H9 (cell line): ENCODE data around the gene TXNL4A. TPM values are rescaled to one million over a fixed set of nuclear protein-coding genes. Genes with fewer than 3 reads are reported as not detected.

Experiments used
- DNase-seq: peaks from one replicate; pipeline ENCODE4 v3.0.0-alpha.2; 2017
- H2AFZ ChIP-seq: one replicate; pipeline ENCODE4 v1.6.1; 2013; ENCODE audit warnings: mild to moderate bottlenecking, low read length, control low read depth, moderate library complexity
- H2AK5ac ChIP-seq: 2 replicates; pipeline ENCODE4 v1.6.1; 2013; ENCODE audit warnings: low read length, control low read depth, mixed read lengths; ENCODE audit not compliant: insufficient read length
- H2BK120ac ChIP-seq: one replicate; pipeline ENCODE4 v1.6.1; 2013; ENCODE audit warnings: low read depth, mild to moderate bottlenecking, low read length, control low read depth, inconsistent platforms; ENCODE audit not compliant: poor library complexity, severe bottlenecking
- H2BK12ac ChIP-seq: 2 replicates; pipeline ENCODE4 v1.6.1; 2013; ENCODE audit warnings: low read length, control low read depth, mixed read lengths, low read depth; ENCODE audit not compliant: insufficient read length
- H2BK15ac ChIP-seq: 2 replicates; pipeline ENCODE4 v1.6.1; 2013; ENCODE audit warnings: low read depth, low read length, control low read depth
- H2BK20ac ChIP-seq: one replicate; pipeline ENCODE4 v1.6.1; 2013; ENCODE audit warnings: low read depth, mild to moderate bottlenecking, low read length, control low read depth, inconsistent platforms; ENCODE audit not compliant: poor library complexity, severe bottlenecking
- H2BK5ac ChIP-seq: 2 replicates; pipeline ENCODE4 v1.6.1; 2013; ENCODE audit warnings: low read length, control low read depth, mixed read lengths; ENCODE audit not compliant: insufficient read length
- H3K14ac ChIP-seq: 2 replicates; pipeline ENCODE4 v1.6.1; 2013; ENCODE audit warnings: low read length, control low read depth; ENCODE audit not compliant: insufficient read depth
- H3K18ac ChIP-seq: 2 replicates; pipeline ENCODE4 v1.6.1; 2013; ENCODE audit warnings: low read depth, mild to moderate bottlenecking, mixed read lengths, low read length, control low read depth; ENCODE audit not compliant: insufficient read length
- H3K23ac ChIP-seq: 2 replicates; pipeline ENCODE4 v1.6.1; 2013; ENCODE audit warnings: low read length, control low read depth, mixed read lengths, low read depth; ENCODE audit not compliant: insufficient read length
- H3K23me2 ChIP-seq: 2 replicates; pipeline ENCODE4 v1.6.1; 2013; ENCODE audit warnings: low read depth, mild to moderate bottlenecking, mixed read lengths, low read length, control low read depth; ENCODE audit not compliant: insufficient read length, poor library complexity, severe bottlenecking
- H3K27ac ChIP-seq: 2 replicates; pipeline ENCODE4 v1.5.1; 2013; ENCODE audit warnings: low read length, control low read depth, mixed read lengths, low read depth; ENCODE audit not compliant: insufficient read length
- H3K27me3 ChIP-seq: 2 replicates; pipeline ENCODE4 v1.6.1; 2013; ENCODE audit warnings: low read length, control low read depth, inconsistent platforms; ENCODE audit not compliant: insufficient read depth
- H3K4ac ChIP-seq: 2 replicates; pipeline ENCODE4 v1.6.1; 2013; ENCODE audit warnings: low read depth, mild to moderate bottlenecking, control low read depth, inconsistent platforms, low read length, moderate library complexity
- H3K4me1 ChIP-seq: 2 replicates; pipeline ENCODE4 v1.6.1; 2013; ENCODE audit warnings: low read length, control low read depth, inconsistent platforms; ENCODE audit not compliant: insufficient read depth
- H3K4me2 ChIP-seq: 2 replicates; pipeline ENCODE4 v1.6.1; 2013; ENCODE audit warnings: low read length, control low read depth, mixed read lengths; ENCODE audit not compliant: insufficient read length, insufficient read depth
- H3K56ac ChIP-seq: 2 replicates; pipeline ENCODE4 v1.6.1; 2013; ENCODE audit warnings: low read depth, mild to moderate bottlenecking, mixed read lengths, low read length, control low read depth; ENCODE audit not compliant: insufficient read length
- H3K79me1 ChIP-seq: 2 replicates; pipeline ENCODE4 v1.6.1; 2013; ENCODE audit warnings: low read depth, mild to moderate bottlenecking, moderate library complexity, low read length, control low read depth, inconsistent platforms; ENCODE audit not compliant: insufficient read depth, poor library complexity, severe bottlenecking
- H3K79me2 ChIP-seq: 2 replicates; pipeline ENCODE4 v1.6.1; 2013; ENCODE audit warnings: low read length, control low read depth, inconsistent platforms; ENCODE audit not compliant: insufficient read depth
- H3K9ac ChIP-seq: 2 replicates; pipeline ENCODE4 v1.6.1; 2013; ENCODE audit warnings: low read length, control low read depth, mixed read lengths; ENCODE audit not compliant: insufficient read length; ENCODE audit errors: extremely low read depth
- H3K9me3 ChIP-seq: one replicate; pipeline ENCODE4 v1.6.1; 2013; ENCODE audit warnings: low read depth, low read length, inconsistent platforms; ENCODE audit not compliant: control insufficient read depth
- H3T11ph ChIP-seq: one replicate; pipeline ENCODE4 v1.6.1; 2013; ENCODE audit warnings: mild to moderate bottlenecking, low read length, control low read depth, inconsistent platforms
- H4K20me1 ChIP-seq: one replicate; pipeline ENCODE4 v1.6.1; 2013; ENCODE audit not compliant: control insufficient read depth, insufficient read length, insufficient read depth
- H4K5ac ChIP-seq: 2 replicates; pipeline ENCODE4 v1.6.1; 2013; ENCODE audit warnings: low read depth, mild to moderate bottlenecking, mixed read lengths, low read length, control low read depth; ENCODE audit not compliant: insufficient read length
- H4K8ac ChIP-seq: replicated peaks from 2 replicates; pipeline ENCODE4 v1.6.1; 2013; ENCODE audit warnings: low read length, control low read depth, mixed read lengths, low read depth; ENCODE audit not compliant: insufficient read length
- H4K91ac ChIP-seq: 2 replicates; pipeline ENCODE4 v1.6.1; 2013; ENCODE audit warnings: low read depth, mild to moderate bottlenecking, moderate library complexity, mixed read lengths, low read length, control low read depth; ENCODE audit not compliant: insufficient read length
- H3K27ac Mint-ChIP-seq, 3 experiments: 2 replicates in 2 of 3; 3 replicates in 1 of 3; pipeline ENCODE4 v1.8.0; 2020 to 2021; ENCODE audit warnings: mixed read lengths in 3 of 3, mild to moderate bottlenecking in 1 of 3, moderate library complexity in 1 of 3
- H3K27me3 Mint-ChIP-seq: 2 replicates; pipeline ENCODE4 v1.8.0; 2021; ENCODE audit warnings: low read depth, mild to moderate bottlenecking, moderate library complexity, mixed read lengths
- H3K36me3 Mint-ChIP-seq, 3 experiments: 2 replicates in 2 of 3; 3 replicates in 1 of 3; pipeline ENCODE4 v1.8.0; 2020 to 2021; ENCODE audit warnings: low read depth in 3 of 3, mixed read lengths in 3 of 3; ENCODE audit not compliant: insufficient read depth in 1 of 3
- H3K4me1 Mint-ChIP-seq, 2 experiments: 2 replicates each; pipeline ENCODE4 v1.8.0; 2020; ENCODE audit warnings: mixed read lengths in 2 of 2
- H3K4me3 Mint-ChIP-seq, 2 experiments: 2 replicates in 1 of 2; 3 replicates in 1 of 2; pipeline ENCODE4 v1.8.0; 2020 to 2021; ENCODE audit warnings: mild to moderate bottlenecking in 2 of 2, mixed read lengths in 2 of 2, moderate library complexity in 1 of 2
- H3K9me3 Mint-ChIP-seq, 2 experiments: 2 replicates in 1 of 2; 3 replicates in 1 of 2; pipeline ENCODE4 v1.8.0; 2020; ENCODE audit warnings: mild to moderate bottlenecking in 2 of 2, mixed read lengths in 2 of 2, moderate library complexity in 1 of 2
- WGBS: extraction: QIAGEN DNeasy Blood & Tissue Kit; methylation state at CpG from one replicate; pipeline ENCODE4 v1.1.7; 2013; ENCODE audit warnings: missing lambda C conversion rate, low lambda C conversion rate, mixed read lengths; ENCODE audit not compliant: insufficient read length; ENCODE audit errors: extremely low coverage; 5-methylcytosine and 5-hydroxymethylcytosine counted together
- total RNA-seq: library from RNA; stranded (reverse); gene quantifications from 2 replicates; pipeline ENCODE4 v1.2.1, GENCODE V29; 2021
- TF ChIP-seq, protein P1 (sequence below): fragments of 200-600 bp; sonication (generic); conservative IDR thresholded peaks from 3 replicates; pipeline ENCODE4 v1.8.0; 2021; ENCODE audit warnings: antibody characterized with exemption, mild to moderate bottlenecking

TXNL4A gene
- total RNA-seq, 1 experiment from 2014 or later, result 163 TPM

DNA sequence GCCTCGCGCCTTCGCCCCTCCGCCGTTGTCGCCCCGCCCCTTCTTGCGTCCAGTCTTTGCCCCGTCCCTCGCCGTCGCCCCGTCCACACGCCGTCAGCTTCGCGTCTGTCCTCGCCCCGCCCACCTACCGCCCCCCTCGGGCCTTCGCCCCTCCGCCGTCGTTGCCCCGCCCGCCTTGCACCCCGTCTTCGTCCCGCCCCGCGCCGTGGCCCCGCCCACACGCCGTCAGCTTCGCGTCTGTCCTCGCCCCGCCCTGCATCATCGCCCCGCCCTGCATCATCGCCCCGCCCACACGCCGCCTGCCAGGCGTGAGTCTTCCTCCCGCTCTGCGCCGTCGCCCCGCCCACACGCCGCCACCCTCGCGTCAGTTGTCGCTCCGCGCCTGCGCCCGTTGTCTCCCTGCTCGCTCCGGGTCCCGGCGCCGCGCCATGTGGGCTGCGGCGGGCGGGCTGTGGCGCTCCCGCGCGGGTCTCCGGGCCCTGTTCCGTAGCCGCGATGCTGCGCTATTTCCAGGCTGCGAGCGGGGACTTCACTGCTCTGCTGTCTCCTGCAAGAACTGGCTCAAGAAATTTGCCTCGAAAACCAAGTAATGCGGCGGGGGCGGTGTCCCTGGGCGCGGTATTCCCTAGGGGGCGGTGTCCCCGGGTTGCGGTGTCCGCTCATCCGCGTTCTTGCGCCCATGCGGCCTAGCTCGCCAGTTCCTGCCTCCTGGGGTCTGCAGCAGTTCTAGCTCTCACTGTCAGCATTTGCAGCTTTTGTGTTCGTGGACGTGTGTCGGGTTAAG is 45.9 kb upstream of the TXNL4A start, which contains the start of gene RBFA:
Gene RBFA (plus strand): TSS at position 367 of the 784 bp plus-strand sequence. CDS start 62 bp downstream, at position 429.
- no peak for DNase-seq
- peak within 1 kb of the TSS; percentile 57 for H3K9ac ChIP-seq
- peaks cover 3% of the 10 kb centered on the region for H3K23me2 ChIP-seq
- no peaks in the 10 kb centered on the region for H3K27me3 ChIP-seq
- H2AFZ ChIP-seq, result no peak within 1 kb of the TSS
- H3K79me2 ChIP-seq, result peaks cover 5% of the 10 kb centered on the region; the same call in 1 of the 2 replicates
- no peak within 1 kb of the TSS for H2AK5ac ChIP-seq
- no peak within 1 kb of the TSS for H3K4ac ChIP-seq
- no peaks in the 10 kb centered on the region for H3K79me1 ChIP-seq
- no peak within 1 kb of the TSS for H3K56ac ChIP-seq
- no peak within 1 kb of the TSS for H3K23ac ChIP-seq
- no peak within 1 kb of the TSS for H4K8ac ChIP-seq
- H2BK12ac ChIP-seq, result no peak within 1 kb of the TSS
- WGBS, result no CpG with 5 or more reads among the region's 99 CpGs
- H4K91ac ChIP-seq, result no peak within 1 kb of the TSS
- peak within 1 kb of the TSS; percentile 56 for H3K18ac ChIP-seq
- no peak within 1 kb of the TSS for H3K27ac ChIP-seq
- H3K4me2 ChIP-seq, result peak within 1 kb of the TSS; percentile 95
- H2BK120ac ChIP-seq, result no peak within 1 kb of the TSS
- TF ChIP-seq, protein P1, sequence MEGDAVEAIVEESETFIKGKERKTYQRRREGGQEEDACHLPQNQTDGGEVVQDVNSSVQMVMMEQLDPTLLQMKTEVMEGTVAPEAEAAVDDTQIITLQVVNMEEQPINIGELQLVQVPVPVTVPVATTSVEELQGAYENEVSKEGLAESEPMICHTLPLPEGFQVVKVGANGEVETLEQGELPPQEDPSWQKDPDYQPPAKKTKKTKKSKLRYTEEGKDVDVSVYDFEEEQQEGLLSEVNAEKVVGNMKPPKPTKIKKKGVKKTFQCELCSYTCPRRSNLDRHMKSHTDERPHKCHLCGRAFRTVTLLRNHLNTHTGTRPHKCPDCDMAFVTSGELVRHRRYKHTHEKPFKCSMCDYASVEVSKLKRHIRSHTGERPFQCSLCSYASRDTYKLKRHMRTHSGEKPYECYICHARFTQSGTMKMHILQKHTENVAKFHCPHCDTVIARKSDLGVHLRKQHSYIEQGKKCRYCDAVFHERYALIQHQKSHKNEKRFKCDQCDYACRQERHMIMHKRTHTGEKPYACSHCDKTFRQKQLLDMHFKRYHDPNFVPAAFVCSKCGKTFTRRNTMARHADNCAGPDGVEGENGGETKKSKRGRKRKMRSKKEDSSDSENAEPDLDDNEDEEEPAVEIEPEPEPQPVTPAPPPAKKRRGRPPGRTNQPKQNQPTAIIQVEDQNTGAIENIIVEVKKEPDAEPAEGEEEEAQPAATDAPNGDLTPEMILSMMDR, result peak; percentile 65
- no peaks in the 10 kb centered on the region for H3K9me3 ChIP-seq
- H2BK5ac ChIP-seq, result no peak within 1 kb of the TSS
- H3T11ph ChIP-seq, result no peak within 1 kb of the TSS
- Mint-ChIP-seq H3K27me3 (peaks cover 4% of the 10 kb centered on the region), H3K9me3 (peaks cover 0 to 5% of the 10 kb centered on the region in 2 experiments; a peak in 3 of 5 replicates), H3K4me3 (peak within 1 kb of the TSS; percentile 82 to 93), H3K4me1 (peaks cover 28 to 33% of the 10 kb centered on the region in 2 experiments), H3K27ac (peak within 1 kb of the TSS; percentile 83 to 95 (median 88); a peak in 5 of 7 replicates), H3K36me3 (peaks cover 11 to 18% (median 14%) of the 10 kb centered on the region in 3 experiments)
- peaks cover 5% of the 10 kb centered on the region for H3K4me1 ChIP-seq
- no peak within 1 kb of the TSS for H2BK20ac ChIP-seq
- peak within 1 kb of the TSS; percentile 88 for H3K14ac ChIP-seq
- H4K5ac ChIP-seq, result no peak within 1 kb of the TSS
- no peak within 1 kb of the TSS for H2BK15ac ChIP-seq
- no peaks in the 10 kb centered on the region for H4K20me1 ChIP-seq
